Measurements from ENCODE around the gene CFAP298. TPM values are rescaled to one million over a fixed set of nuclear protein-coding genes. Genes with fewer than 3 reads are reported as not detected.

CFAP298 gene
- total and polyA plus RNA-seq, 2 donors (not counting 1 experiment from before 2014, with no cell fraction given): 22.0 to 29.2 TPM

- H3K4me1 ChIP-seq (ENCODE audit: control insufficient read depth in 2 of 2, insufficient read depth in 2 of 2, low read length in 2 of 2): peaks cover 4 to 6% of the 10 kb centered on the region in 2 donors
- H3K9ac ChIP-seq (ENCODE audit: low read length): no peak overlapping the region
- H3K4me3 ChIP-seq (ENCODE audit: control extremely low read depth in 1 of 5, extremely low read depth in 1 of 5, insufficient read depth in 1 of 5, low read depth in 2 of 5, low read length in 4 of 5): no peak overlapping the region
- no peaks in the 10 kb centered on the region for H4K20me1 ChIP-seq (ENCODE audit: control insufficient read depth, insufficient read depth, low read length, poor library complexity, severe bottlenecking)
- H3K4me3 Mint-ChIP-seq: no peak overlapping the region
- H2AFZ ChIP-seq (ENCODE audit: insufficient read depth, low read depth, low read length, poor library complexity, severe bottlenecking): no peak overlapping the region
- WGBS (ENCODE audit: insufficient coverage): no CpG with 5 or more reads among the region's 2 CpGs
- H3K4me2 ChIP-seq (replicated peaks; ENCODE audit: low read depth, low read length, poor library complexity, severe bottlenecking): no peak overlapping the region
- peaks cover 0 to 17% (median 9%) of the 10 kb centered on the region in 4 experiments for H3K27me3 ChIP-seq (replicated peaks in 1 of 4; ENCODE audit: control extremely low read depth in 1 of 4, control insufficient read depth in 3 of 4, insufficient read depth in 4 of 4, low read length in 3 of 4)
- H3K36me3 ChIP-seq (replicated peaks in 1 of 2; ENCODE audit: control extremely low read depth in 1 of 2, control insufficient read depth in 1 of 2, extremely low read depth in 1 of 2, insufficient read depth in 2 of 2, low read length in 1 of 2): no peaks in the 10 kb centered on the region
- peaks cover 10% of the 10 kb centered on the region for H3K4me1 Mint-ChIP-seq
- POLR2A ChIA-PET: no interaction called here
- H3K9me3 Mint-ChIP-seq (ENCODE audit: insufficient read depth): peaks cover 8% of the 10 kb centered on the region
- DNase-seq: no peak
- TF ChIP-seq CTCF (IDR thresholded peaks at IDR 0.05) (no peak), EZH2 (IDR thresholded peaks at IDR 0.05; ENCODE audit: borderline replicate concordance, insufficient read depth, low read depth, low read length, poor library complexity, severe bottlenecking) (no peak)
- no peaks in the 10 kb centered on the region for H3K79me2 ChIP-seq (ENCODE audit: control insufficient read depth, insufficient read depth, low read length)
- H3K27me3 Mint-ChIP-seq: peaks cover 35% of the 10 kb centered on the region
- ATAC-seq (ENCODE audit: low read depth): no peak
- CTCF ChIA-PET: no interaction called here
- no peak overlapping the region for H3K27ac Mint-ChIP-seq
- H3K27ac ChIP-seq (ENCODE audit: low read length in 2 of 2): no peak overlapping the region
- H3K9me3 ChIP-seq (ENCODE audit: control extremely low read depth in 1 of 3, control insufficient read depth in 2 of 3, insufficient read depth in 1 of 3, low read length in 2 of 3): peaks cover 0 to 3% (median 0%) of the 10 kb centered on the region in 3 donors
- intact Hi-C loops (cut with micrococcal nuclease): no loop called here
Observed at GRCh38 chr21:32565856-32566465, 46.2 kb downstream of the CFAP298 start.

GRCh38 chr21:32562915-32563314, 49.3 kb downstream of the CFAP298 start:
- ChIA-PET POLR2A (no interaction called here), CTCF (no interaction called here)
- Histone ChIP-seq H3K9me3 (ENCODE audit: control extremely low read depth in 1 of 3, control insufficient read depth in 2 of 3, insufficient read depth in 1 of 3, low read length in 2 of 3) (peaks cover 0 to 3% (median 0%) of the 10 kb centered on the region in 3 donors), H3K27me3 (replicated peaks in 1 of 4; ENCODE audit: control extremely low read depth in 1 of 4, control insufficient read depth in 3 of 4, insufficient read depth in 4 of 4, low read length in 3 of 4) (peaks cover 0 to 15% (median 8%) of the 10 kb centered on the region in 4 experiments), H3K9ac (ENCODE audit: low read length) (no peak overlapping the region), H3K4me2 (replicated peaks; ENCODE audit: low read depth, low read length, poor library complexity, severe bottlenecking) (no peak overlapping the region), H4K20me1 (ENCODE audit: control insufficient read depth, insufficient read depth, low read length, poor library complexity, severe bottlenecking) (no peaks in the 10 kb centered on the region), H3K79me2 (ENCODE audit: control insufficient read depth, insufficient read depth, low read length) (no peaks in the 10 kb centered on the region), H3K4me3 (ENCODE audit: control extremely low read depth in 1 of 5, extremely low read depth in 1 of 5, insufficient read depth in 1 of 5, low read depth in 2 of 5, low read length in 4 of 5) (no peak overlapping the region), H2AFZ (ENCODE audit: insufficient read depth, low read depth, low read length, poor library complexity, severe bottlenecking) (no peak overlapping the region), H3K27ac (ENCODE audit: low read length in 2 of 2) (no peak overlapping the region), H3K4me1 (ENCODE audit: control insufficient read depth in 2 of 2, insufficient read depth in 2 of 2, low read length in 2 of 2) (peaks cover 0 to 3% of the 10 kb centered on the region in 2 donors), H3K36me3 (replicated peaks in 1 of 2; ENCODE audit: control extremely low read depth in 1 of 2, control insufficient read depth in 1 of 2, extremely low read depth in 1 of 2, insufficient read depth in 2 of 2, low read length in 1 of 2) (no peaks in the 10 kb centered on the region)
- Mint-ChIP-seq H3K27me3 (peaks cover 30% of the 10 kb centered on the region), H3K27ac (no peak overlapping the region), H3K9me3 (ENCODE audit: insufficient read depth) (peaks cover 8% of the 10 kb centered on the region), H3K4me1 (no peaks in the 10 kb centered on the region), H3K4me3 (no peak overlapping the region)
- DNase-seq: no peak
- no CpG with 5 or more reads among the region's 2 CpGs for WGBS (ENCODE audit: insufficient coverage)
- ATAC-seq (ENCODE audit: low read depth): no peak
- no peak for TF ChIP-seq CTCF (IDR thresholded peaks at IDR 0.05)
- TF ChIP-seq EZH2 (IDR thresholded peaks at IDR 0.05; ENCODE audit: borderline replicate concordance, insufficient read depth, low read depth, low read length, poor library complexity, severe bottlenecking): no peak
- intact Hi-C loops (cut with micrococcal nuclease): no loop called here

All from B cell (primary cell).